T-cell (primary cell): ENCODE results near the gene CCDC7. TPM values are rescaled to one million over a fixed set of nuclear protein-coding genes. Genes with fewer than 3 reads are reported as not detected.
"Not testable (repeated sequence)": the region's sequence is repeated elsewhere in the genome, so short reads cannot be mapped to it uniquely, and the experiment has no call there.

Experiments
- ATAC-seq, 4 experiments: fragments of 200-7000 bp in 3 of 4; fragments of 150-1000 bp in 1 of 4; cut with Tn5 transposase; replicated peaks in 1 of 4; 1 replicate in 3 of 4; 2 replicates in 1 of 4; pipeline ENCODE4 v1.10.0; 2021; ENCODE audit warnings: moderate library complexity in 3 of 4, mild to moderate bottlenecking in 2 of 4, moderate number of reproducible peaks in 1 of 4
- CTCF ChIA-PET, 2 donors: fragments of 300-600 bp; sonication (Branson Sonifier 250); formaldehyde crosslinking; loops; one replicate each; lab custom pipeline; 2022; ENCODE audit warnings: antibody characterized with exemption in 2 of 2; lab: Charles Lee
- POLR2A ChIA-PET, 2 donors: fragments of 300-600 bp; sonication (Branson Sonifier 250); formaldehyde crosslinking; loops; one replicate each; lab custom pipeline; 2022; ENCODE audit warnings: antibody characterized with exemption in 2 of 2; lab: Charles Lee
- DNase-seq, 35 experiments: peaks; one replicate each; pipeline versions ENCODE4 v3.0.0 to v3.0.0-alpha.2; 2013 to 2023
- H3K27ac ChIP-seq: one replicate; pipeline ENCODE4 v1.5.1; 2013; ENCODE audit warnings: low read length
- H3K27me3 ChIP-seq, 2 experiments: replicated peaks in 1 of 2; 1 replicate in 1 of 2; 2 replicates in 1 of 2; pipeline versions ENCODE4 v1.6.1 to v1.7.0; 2013; ENCODE audit warnings: low read length in 1 of 2, mixed read lengths in 1 of 2; ENCODE audit not compliant: control insufficient read depth in 2 of 2, insufficient read depth in 2 of 2; ENCODE audit errors: extremely low read depth in 1 of 2
- H3K36me3 ChIP-seq, 2 donors: 1 replicate in 1 of 2; 2 replicates in 1 of 2; pipeline versions ENCODE4 v1.6.1 to v1.7.0; 2013; ENCODE audit warnings: low read length in 1 of 2; ENCODE audit not compliant: control insufficient read depth in 2 of 2, insufficient read depth in 1 of 2; ENCODE audit errors: extremely low read depth in 1 of 2
- H3K4me1 ChIP-seq, 2 experiments: 1 replicate in 1 of 2; 2 replicates in 1 of 2; pipeline versions ENCODE4 v1.6.1 to v1.7.0; 2013; ENCODE audit warnings: low read length in 2 of 2, mixed read lengths in 1 of 2; ENCODE audit not compliant: insufficient read depth in 2 of 2, control insufficient read depth in 1 of 2; ENCODE audit errors: extremely low read depth in 1 of 2
- H3K4me3 ChIP-seq, 2 donors: 1 replicate in 1 of 2; 2 replicates in 1 of 2; pipeline versions ENCODE4 v1.5.1 to v1.7.0; 2013; ENCODE audit warnings: mild to moderate bottlenecking in 2 of 2, low read length in 1 of 2, moderate library complexity in 1 of 2; ENCODE audit not compliant: control insufficient read depth in 1 of 2; ENCODE audit errors: extremely low read depth in 1 of 2
- H3K9me3 ChIP-seq: 2 replicates; pipeline ENCODE4 v1.7.0; 2013
- H3K27ac Mint-ChIP-seq, 2 donors: one replicate each; pipeline ENCODE4 v1.8.0; 2020 to 2021; ENCODE audit warnings: mild to moderate bottlenecking in 2 of 2, mixed read lengths in 2 of 2
- H3K27me3 Mint-ChIP-seq, 2 donors: one replicate each; pipeline ENCODE4 v1.8.0; 2021 to 2022; ENCODE audit warnings: mixed read lengths in 2 of 2
- H3K36me3 Mint-ChIP-seq: one replicate; pipeline ENCODE4 v1.8.0; 2021; ENCODE audit warnings: mixed read lengths
- H3K4me1 Mint-ChIP-seq, 3 donors: one replicate each; pipeline ENCODE4 v1.8.0; 2020 to 2022; ENCODE audit warnings: mixed read lengths in 3 of 3, mild to moderate bottlenecking in 1 of 3
- H3K4me3 Mint-ChIP-seq, 3 donors: one replicate each; pipeline ENCODE4 v1.8.0; 2020 to 2022; ENCODE audit warnings: mild to moderate bottlenecking in 3 of 3, mixed read lengths in 3 of 3, moderate library complexity in 3 of 3
- H3K9me3 Mint-ChIP-seq, 3 donors: one replicate each; pipeline ENCODE4 v1.8.0; 2020 to 2022; ENCODE audit warnings: mixed read lengths in 3 of 3
- WGBS: methylation state at CpG from one replicate; pipeline ENCODE4 v1.1.5; 2013; ENCODE audit warnings: missing lambda C conversion rate; ENCODE audit not compliant: insufficient coverage; 5-methylcytosine and 5-hydroxymethylcytosine counted together
- total RNA-seq, 35 experiments: library from RNA in 6 of 35; stranded (reverse) in 6 of 35; fragments of 120-200 nt in 1 of 35; gene quantifications; one replicate each; pipeline versions ENCODE4 v1.2.1 to v1.2.4 and lab custom pipeline; 2013 to 2026

The CCDC7 gene
- total RNA-seq, 5 donors from 2014 or later (not counting 1 experiment from before 2014, with no cell fraction given) = 48.1 to 74.6 (median 62.1) TPM

DNA sequence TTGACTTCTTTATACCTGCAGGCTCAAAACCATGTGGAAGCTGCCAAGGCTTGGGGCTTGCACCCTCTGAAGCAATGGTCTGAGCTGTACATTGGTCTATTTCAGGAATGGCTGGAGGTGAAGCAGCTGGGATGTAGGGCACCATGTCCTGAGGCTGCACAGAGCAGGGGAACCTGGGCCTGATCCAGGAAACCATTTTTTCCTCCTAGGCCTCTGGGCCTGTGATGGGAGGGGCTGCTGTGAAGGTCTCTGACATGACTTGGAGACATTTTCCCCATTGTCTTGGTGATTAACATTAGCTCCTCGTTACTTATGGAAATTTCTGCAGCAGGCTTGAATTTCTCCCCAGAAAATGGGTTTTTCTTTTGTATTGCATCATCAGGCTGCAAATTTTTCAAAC lies 211.5 kb downstream of the CCDC7 start:
- H3K36me3 ChIP-seq, H3K4me3 Mint-ChIP-seq, H3K4me1 ChIP-seq, H3K9me3 ChIP-seq, ATAC-seq, POLR2A ChIA-PET, H3K27me3 Mint-ChIP-seq, H3K27ac ChIP-seq, H3K27me3 ChIP-seq, H3K4me3 ChIP-seq, H3K4me1 Mint-ChIP-seq, H3K27ac Mint-ChIP-seq, CTCF ChIA-PET, DNase-seq: not testable (repeated sequence)
- peaks cover 62% of the 10 kb centered on the region for H3K36me3 Mint-ChIP-seq
- WGBS = 0% methylated on average over 1 of the region's 1 CpG
- peaks cover 25 to 45% (median 29%) of the 10 kb centered on the region in 3 donors for H3K9me3 Mint-ChIP-seq

DNA sequence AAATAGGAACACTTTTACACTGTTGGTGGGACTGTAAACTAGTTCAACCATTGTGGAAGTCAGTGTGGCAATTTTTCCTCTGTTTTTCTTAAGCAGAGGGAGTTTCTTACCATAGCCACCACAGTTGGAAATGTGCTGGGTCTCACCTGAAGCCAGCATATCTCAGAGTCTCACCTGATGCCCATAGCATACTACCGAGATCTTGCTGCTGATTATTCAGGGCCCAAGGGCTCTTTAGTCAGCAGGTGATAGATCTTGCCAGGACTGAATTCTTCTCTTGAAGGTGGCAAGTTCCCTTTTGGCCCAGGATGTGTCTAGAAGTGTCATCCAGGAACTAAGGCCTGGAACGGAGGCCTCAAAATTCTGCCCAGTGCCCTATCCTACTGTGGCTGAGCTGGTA lies 215.4 kb downstream of the CCDC7 start:
- DNase-seq (no peak), ATAC-seq (no peak)
- Mint-ChIP-seq H3K27me3 (no peaks in the 10 kb centered on the region), H3K9me3 (peaks cover 3 to 16% (median 7%) of the 10 kb centered on the region in 3 donors), H3K4me3 (no peak overlapping the region), H3K27ac (no peak overlapping the region), H3K4me1 (no peaks in the 10 kb centered on the region), H3K36me3 (peaks cover 40% of the 10 kb centered on the region)
- ChIA-PET POLR2A (no interaction called here), CTCF (no interaction called here)
- Histone ChIP-seq H3K4me1 (no peaks in the 10 kb centered on the region), H3K27ac (no peak overlapping the region), H3K36me3 (no peaks in the 10 kb centered on the region), H3K27me3 (no peaks in the 10 kb centered on the region), H3K9me3 (no peaks in the 10 kb centered on the region), H3K4me3 (no peak overlapping the region)
- WGBS = no CpG with 5 or more reads among the region's 2 CpGs

DNA sequence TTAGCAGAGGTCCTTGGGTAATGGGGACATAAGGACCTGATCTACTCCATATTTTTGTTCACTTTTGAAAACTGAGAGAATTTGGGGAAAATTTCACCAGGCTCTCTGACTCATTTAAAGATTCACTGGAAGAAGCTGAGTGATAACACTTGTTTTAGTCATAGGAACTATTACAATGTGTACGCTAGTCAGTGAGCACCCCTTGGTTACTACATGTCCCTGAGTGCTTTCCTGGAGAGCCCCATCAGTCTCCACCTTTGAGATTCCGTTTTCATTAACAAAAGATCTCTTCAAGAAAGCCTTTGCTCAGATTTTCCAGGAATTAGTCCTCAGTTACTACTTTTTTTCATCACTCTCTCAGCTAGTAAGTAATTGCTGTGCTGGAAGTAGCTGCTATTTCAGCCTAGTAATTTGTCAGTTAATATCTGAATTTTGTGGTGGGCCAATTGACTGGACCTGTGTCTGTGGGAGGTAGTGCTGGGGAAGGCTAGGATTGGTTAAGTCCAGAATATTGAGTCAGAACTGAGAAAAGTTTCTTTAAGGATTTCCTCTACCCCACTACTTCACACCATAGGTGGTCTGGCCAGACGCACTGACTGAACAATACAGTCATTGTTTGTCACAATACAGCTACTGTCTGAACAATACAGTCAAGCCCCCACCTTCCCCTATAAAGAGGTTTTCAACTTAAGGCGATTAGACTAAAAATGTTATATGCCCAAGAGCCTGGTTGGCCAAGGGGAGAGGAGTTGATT lies 235.0 kb downstream of the CCDC7 start:
- peaks cover 62% of the 10 kb centered on the region for H3K36me3 Mint-ChIP-seq
- no CpG with 5 or more reads among the region's 4 CpGs for WGBS
- no peak overlapping the region for H3K27ac Mint-ChIP-seq
- no peak overlapping the region for H3K4me3 Mint-ChIP-seq
- no peak overlapping the region for H3K4me3 ChIP-seq
- peaks cover 3% of the 10 kb centered on the region for H3K9me3 ChIP-seq
- no peaks in the 10 kb centered on the region for H3K27me3 ChIP-seq
- CTCF ChIA-PET = no interaction called here
- peaks cover 17 to 43% (median 26%) of the 10 kb centered on the region in 3 donors for H3K9me3 Mint-ChIP-seq
- ATAC-seq (no peak), DNase-seq (no peak)
- POLR2A ChIA-PET = no interaction called here
- H3K36me3 ChIP-seq = no peaks in the 10 kb centered on the region
- H3K27me3 Mint-ChIP-seq = no peaks in the 10 kb centered on the region
- H3K27ac ChIP-seq = no peak overlapping the region
- H3K4me1 ChIP-seq = no peaks in the 10 kb centered on the region
- H3K4me1 Mint-ChIP-seq = no peaks in the 10 kb centered on the region

DNA sequence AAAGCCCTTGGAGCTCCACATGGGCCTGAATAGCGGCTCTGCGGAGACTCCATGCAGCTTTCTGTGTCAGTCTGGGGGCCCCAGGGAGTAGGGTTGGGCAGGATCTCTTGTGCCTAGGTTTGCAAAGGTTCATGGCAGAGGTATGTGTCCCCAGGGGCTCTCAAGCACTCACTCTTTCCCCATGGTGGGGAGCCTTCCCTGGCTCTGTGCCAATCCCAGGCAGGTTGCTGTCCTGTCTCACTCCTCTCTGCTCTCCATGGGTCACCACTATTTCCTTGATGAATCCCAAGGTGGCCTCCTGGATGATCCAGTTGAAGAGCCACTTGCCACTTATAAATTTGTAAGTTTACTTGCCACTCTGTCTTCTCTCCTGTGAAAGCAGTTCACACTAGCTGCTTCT lies 238.4 kb downstream of the CCDC7 start:
- DNase-seq = no peak
- H3K27me3 Mint-ChIP-seq = no peaks in the 10 kb centered on the region
- H3K27me3 ChIP-seq = no peaks in the 10 kb centered on the region
- ChIA-PET CTCF (interaction anchor here in 1 of 2 donors (0.7 kb wide), 1 partner anchor 1954 kb away, joined by 3 read pairs; no protein-coding TSS in a partner anchor), POLR2A (no interaction called here)
- peaks cover 10 to 25% (median 14%) of the 10 kb centered on the region in 3 donors for H3K9me3 Mint-ChIP-seq
- H3K27ac Mint-ChIP-seq = no peak overlapping the region
- no peaks in the 10 kb centered on the region for H3K4me1 Mint-ChIP-seq
- WGBS = 94% methylated on average over 2 of the region's 2 CpGs
- no peaks in the 10 kb centered on the region for H3K4me1 ChIP-seq
- H3K4me3 ChIP-seq = no peak overlapping the region
- no peak overlapping the region for H3K27ac ChIP-seq
- ATAC-seq = no peak
- peaks cover 72% of the 10 kb centered on the region for H3K36me3 Mint-ChIP-seq
- no peak overlapping the region for H3K4me3 Mint-ChIP-seq
- no peaks in the 10 kb centered on the region for H3K9me3 ChIP-seq
- peaks cover 0 to 11% of the 10 kb centered on the region in 2 donors for H3K36me3 ChIP-seq

DNA sequence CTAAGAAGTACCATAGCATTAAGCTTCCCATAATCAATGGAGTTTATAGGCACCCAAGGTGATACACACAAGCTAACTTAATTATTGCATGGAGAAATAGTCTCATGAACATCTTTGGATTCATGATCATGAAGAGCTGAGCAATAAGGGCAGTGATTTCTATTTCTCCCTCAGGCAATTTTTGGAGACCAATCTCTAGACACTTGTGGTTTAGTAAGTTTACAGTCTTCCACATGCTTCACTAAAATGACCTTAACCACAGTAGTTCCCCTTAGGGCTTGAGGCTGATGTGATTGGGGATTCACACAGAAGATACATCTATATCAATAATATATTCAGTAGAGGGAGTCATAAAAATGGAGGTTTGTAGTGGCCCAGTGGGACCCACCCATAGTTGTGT lies 241.2 kb downstream of the CCDC7 start:
- Mint-ChIP-seq H3K9me3 (peaks cover 5 to 11% (median 10%) of the 10 kb centered on the region in 3 donors), H3K36me3 (peaks cover 69% of the 10 kb centered on the region), H3K27me3 (no peaks in the 10 kb centered on the region), H3K4me3 (no peak overlapping the region), H3K27ac (no peak overlapping the region), H3K4me1 (no peaks in the 10 kb centered on the region)
- H3K4me1 ChIP-seq = no peaks in the 10 kb centered on the region
- H3K9me3 ChIP-seq = no peaks in the 10 kb centered on the region
- ChIA-PET POLR2A (no interaction called here), CTCF (interaction anchor here in 1 of 2 donors (0.6 kb wide), 1 partner anchor 557 kb away, joined by 4 read pairs; no protein-coding TSS in a partner anchor)
- peaks cover 2 to 17% of the 10 kb centered on the region in 2 donors for H3K36me3 ChIP-seq
- H3K27me3 ChIP-seq = no peaks in the 10 kb centered on the region
- H3K27ac ChIP-seq = no peak overlapping the region
- DNase-seq (no peak), ATAC-seq (no peak)
- no peak overlapping the region for H3K4me3 ChIP-seq

DNA sequence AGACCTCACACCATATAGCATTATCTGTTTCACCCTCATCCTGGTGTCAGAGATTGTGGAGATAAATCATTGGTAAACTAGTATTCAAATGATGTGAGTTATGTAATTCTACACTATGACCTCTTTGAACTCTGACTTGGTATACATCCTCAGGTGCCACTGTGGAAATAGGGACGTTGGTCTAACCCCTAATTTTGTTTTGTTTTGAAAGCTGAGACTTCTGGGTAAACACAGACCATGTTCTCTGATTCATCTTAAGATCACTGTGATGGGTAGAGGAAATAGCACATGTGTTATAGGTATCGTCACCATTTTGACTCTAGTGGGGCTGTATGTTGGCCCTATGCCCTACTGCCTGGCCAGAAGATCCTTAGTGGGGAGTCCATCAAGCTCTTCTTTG lies 241.6 kb downstream of the CCDC7 start:
- Histone ChIP-seq H3K4me1 (no peaks in the 10 kb centered on the region), H3K27ac (no peak overlapping the region), H3K9me3 (no peaks in the 10 kb centered on the region), H3K36me3 (peaks cover 2 to 17% of the 10 kb centered on the region in 2 donors), H3K27me3 (no peaks in the 10 kb centered on the region), H3K4me3 (no peak overlapping the region)
- WGBS = 59% methylated on average over 2 of the region's 2 CpGs
- Mint-ChIP-seq H3K36me3 (peaks cover 69% of the 10 kb centered on the region), H3K9me3 (peaks cover 2 to 10% (median 6%) of the 10 kb centered on the region in 3 donors), H3K27me3 (no peaks in the 10 kb centered on the region), H3K4me3 (no peak overlapping the region), H3K4me1 (no peaks in the 10 kb centered on the region), H3K27ac (no peak overlapping the region)
- CTCF ChIA-PET = interaction anchor here in 1 of 2 donors (0.6 kb wide), 1 partner anchor 558 kb away, joined by 4 read pairs; no protein-coding TSS in a partner anchor
- DNase-seq = no peak
- POLR2A ChIA-PET = no interaction called here
- ATAC-seq = no peak
